Hepatocyte (in vitro differentiated cells): Measurements from ENCODE around the gene UGT2A1. TPM values are rescaled to one million over a fixed set of nuclear protein-coding genes. Genes with fewer than 3 reads are reported as not detected.
A peak's percentile ranks its signal among the peaks of the same experiment; 100 is the strongest.

Source experiments
- DNase-seq: peaks from one replicate; pipeline ENCODE4 v3.0.0-alpha.2; 2016; ENCODE audit warnings: low spot score
- H2AFZ ChIP-seq: fragments of 200-600 bp; sonication (generic); 2 replicates; pipeline ENCODE4 v1.6.0; 2016; ENCODE audit warnings: antibody characterized with exemption, mild to moderate bottlenecking
- H3K27ac ChIP-seq: fragments of 200-600 bp; sonication (generic); 2 replicates; pipeline ENCODE4 v1.5.1; 2016; ENCODE audit warnings: mild to moderate bottlenecking
- H3K27me3 ChIP-seq: fragments of 200-600 bp; sonication (generic); 2 replicates; pipeline ENCODE4 v1.6.1; 2016
- H3K36me3 ChIP-seq: fragments of 200-600 bp; sonication (generic); replicated peaks from 2 replicates; pipeline ENCODE4 v1.5.1; 2016; ENCODE audit warnings: low read depth; ENCODE audit not compliant: insufficient read depth
- H3K4me1 ChIP-seq: fragments of 200-600 bp; sonication (generic); 2 replicates; pipeline ENCODE4 v1.5.1; 2016; ENCODE audit warnings: mild to moderate bottlenecking, moderate library complexity; ENCODE audit not compliant: insufficient read depth
- H3K4me2 ChIP-seq: fragments of 200-600 bp; sonication (generic); 2 replicates; pipeline ENCODE4 v1.6.0; 2016
- H3K4me3 ChIP-seq: fragments of 200-600 bp; sonication (generic); 2 replicates; pipeline ENCODE4 v1.5.1; 2016; ENCODE audit warnings: mild to moderate bottlenecking
- H3K79me2 ChIP-seq: fragments of 200-600 bp; sonication (generic); 2 replicates; pipeline ENCODE4 v1.6.0; 2017; ENCODE audit warnings: mild to moderate bottlenecking
- H3K9me2 ChIP-seq: fragments of 200-600 bp; sonication (generic); replicated peaks from 2 replicates; pipeline ENCODE4 v1.6.0; 2017; ENCODE audit warnings: mild to moderate bottlenecking; ENCODE audit not compliant: insufficient read depth
- H3K9me3 ChIP-seq: fragments of 200-600 bp; sonication (generic); 2 replicates; pipeline ENCODE4 v1.5.1; 2016; ENCODE audit warnings: low read depth, mild to moderate bottlenecking
- H4K20me1 ChIP-seq: fragments of 200-600 bp; sonication (generic); 2 replicates; pipeline ENCODE4 v1.6.0; 2016; ENCODE audit warnings: mild to moderate bottlenecking; ENCODE audit not compliant: insufficient read depth, poor library complexity, severe bottlenecking
- EZH2 ChIP-seq: fragments of 200-600 bp; sonication (generic); IDR thresholded peaks from 2 replicates; pipeline ENCODE4 v1.6.1; 2016; ENCODE audit warnings: antibody characterized with exemption, mild to moderate bottlenecking, borderline replicate concordance
- EZH2phosphoT487 ChIP-seq: fragments of 200-600 bp; sonication (generic); IDR thresholded peaks from one replicate; pipeline ENCODE4 v1.6.1; 2018; ENCODE audit warnings: antibody characterized with exemption, mild to moderate bottlenecking, low read depth, moderate library complexity; ENCODE audit not compliant: unreplicated experiment, severe bottlenecking
- WGBS: methylation state at CpG from one replicate; pipeline ENCODE4 v1.1.6; 2016; ENCODE audit warnings: low lambda C conversion rate; ENCODE audit errors: missing lambda C conversion rate; 5-methylcytosine and 5-hydroxymethylcytosine counted together
- polyA plus RNA-seq: library from polyadenylated mRNA; unstranded; fragments of >200 nt; fragmentation: Nextera tagmentation; extraction: Ambion mirVana; gene quantifications from 2 replicates; pipeline ENCODE4 v1.2.1, GENCODE V29; 2016
- total RNA-seq: library from RNA; depleted of rRNA; stranded (reverse); fragments of >200 nt; gene quantifications from 2 replicates; pipeline ENCODE4 v1.2.3, GENCODE V29; 2014
- TF ChIP-seq, protein P1 (sequence below): fragments of 200-600 bp; sonication (generic); IDR thresholded peaks from 2 replicates; pipeline ENCODE4 v1.5.1; 2016; ENCODE audit warnings: antibody characterized with exemption, mild to moderate bottlenecking; ENCODE audit not compliant: poor library complexity

The UGT2A1 gene
- total and polyA plus RNA-seq, 2 experiments from 2014 or later = 0.17 TPM; not detected in 1

DNA sequence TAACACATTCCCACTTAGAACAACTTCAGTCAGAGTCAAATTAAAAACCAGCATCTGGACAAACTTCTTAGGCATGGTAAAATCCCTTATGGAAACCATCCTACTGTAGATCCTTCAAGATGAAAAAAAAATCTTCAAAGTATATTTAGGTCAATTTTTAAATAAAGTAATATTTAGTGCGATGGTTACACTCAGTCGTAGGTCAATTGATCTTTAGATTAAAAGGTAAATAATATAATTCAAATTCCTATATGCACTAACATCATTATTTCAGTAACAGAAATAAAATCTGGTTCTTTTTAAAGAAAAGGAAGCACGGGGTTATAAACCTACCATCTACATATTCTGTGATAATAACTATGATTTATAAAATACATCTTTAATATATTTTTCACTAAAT, 13.5 kb downstream of the UGT2A1 start, which contains the start of gene UGT2A2:
TSS of gene UGT2A2 (minus strand) at position 101 of the 400 bp plus-strand sequence. CDS start at position 99, 2 bp downstream.
- Histone ChIP-seq H3K27ac (no peak within 1 kb of the TSS), H3K79me2 (no peaks in the 10 kb centered on the region), H2AFZ (no peak within 1 kb of the TSS), H3K4me3 (no peak within 1 kb of the TSS), H4K20me1 (no peaks in the 10 kb centered on the region), H3K4me2 (no peak within 1 kb of the TSS), H3K27me3 (no peaks in the 10 kb centered on the region), H3K4me1 (no peaks in the 10 kb centered on the region), H3K36me3 (no peaks in the 10 kb centered on the region), H3K9me3 (no peaks in the 10 kb centered on the region), H3K9me2 (no peaks in the 10 kb centered on the region)
- no peak for DNase-seq
- WGBS = 96% methylated on average over 3 of the region's 3 CpGs
- TF ChIP-seq, protein P1, sequence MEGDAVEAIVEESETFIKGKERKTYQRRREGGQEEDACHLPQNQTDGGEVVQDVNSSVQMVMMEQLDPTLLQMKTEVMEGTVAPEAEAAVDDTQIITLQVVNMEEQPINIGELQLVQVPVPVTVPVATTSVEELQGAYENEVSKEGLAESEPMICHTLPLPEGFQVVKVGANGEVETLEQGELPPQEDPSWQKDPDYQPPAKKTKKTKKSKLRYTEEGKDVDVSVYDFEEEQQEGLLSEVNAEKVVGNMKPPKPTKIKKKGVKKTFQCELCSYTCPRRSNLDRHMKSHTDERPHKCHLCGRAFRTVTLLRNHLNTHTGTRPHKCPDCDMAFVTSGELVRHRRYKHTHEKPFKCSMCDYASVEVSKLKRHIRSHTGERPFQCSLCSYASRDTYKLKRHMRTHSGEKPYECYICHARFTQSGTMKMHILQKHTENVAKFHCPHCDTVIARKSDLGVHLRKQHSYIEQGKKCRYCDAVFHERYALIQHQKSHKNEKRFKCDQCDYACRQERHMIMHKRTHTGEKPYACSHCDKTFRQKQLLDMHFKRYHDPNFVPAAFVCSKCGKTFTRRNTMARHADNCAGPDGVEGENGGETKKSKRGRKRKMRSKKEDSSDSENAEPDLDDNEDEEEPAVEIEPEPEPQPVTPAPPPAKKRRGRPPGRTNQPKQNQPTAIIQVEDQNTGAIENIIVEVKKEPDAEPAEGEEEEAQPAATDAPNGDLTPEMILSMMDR = no peak

DNA sequence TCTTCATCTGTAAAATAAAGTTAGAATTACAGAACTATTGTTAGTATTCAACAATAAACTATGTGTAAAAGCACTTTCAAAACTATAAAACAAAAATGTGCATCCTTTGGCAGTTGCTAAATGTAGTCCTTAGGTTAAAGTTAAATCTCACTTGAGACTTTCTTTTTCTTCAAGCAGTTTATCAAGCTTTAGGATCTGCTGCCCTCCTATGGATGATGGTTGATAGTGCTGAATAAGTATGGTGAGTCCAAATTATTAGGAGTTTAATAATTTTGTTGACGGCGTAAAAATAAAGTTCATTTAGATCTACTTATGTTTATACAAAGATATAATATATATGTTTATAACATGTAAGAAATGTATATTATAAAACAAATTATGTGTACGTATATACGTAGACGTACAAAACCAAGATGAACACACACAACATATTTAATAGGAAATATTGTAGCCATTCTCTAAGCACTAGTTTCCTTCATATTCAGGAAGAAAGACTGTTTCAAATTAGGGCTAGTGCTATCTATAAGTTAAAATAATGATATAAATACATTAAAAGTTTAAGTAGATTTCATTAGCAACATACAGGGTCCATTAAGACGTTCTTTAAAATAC, 35.9 kb downstream of the UGT2A1 start:
- H3K4me2 ChIP-seq = no peak overlapping the region
- no peaks in the 10 kb centered on the region for H3K9me2 ChIP-seq
- no peaks in the 10 kb centered on the region for H3K4me1 ChIP-seq
- no peaks in the 10 kb centered on the region for H3K27me3 ChIP-seq
- no peak overlapping the region for H3K27ac ChIP-seq
- no peaks in the 10 kb centered on the region for H3K79me2 ChIP-seq
- no peak for TF ChIP-seq EZH2phosphoT487
- TF ChIP-seq, protein P1 = peak; percentile 82
- TF ChIP-seq EZH2 = no peak
- H3K36me3 ChIP-seq = no peaks in the 10 kb centered on the region
- H2AFZ ChIP-seq = no peak overlapping the region
- WGBS = 80% methylated on average over 6 of the region's 6 CpGs
- no peak overlapping the region for H3K4me3 ChIP-seq
- DNase-seq = peak; percentile 69
- H3K9me3 ChIP-seq = no peaks in the 10 kb centered on the region
- no peaks in the 10 kb centered on the region for H4K20me1 ChIP-seq

DNA sequence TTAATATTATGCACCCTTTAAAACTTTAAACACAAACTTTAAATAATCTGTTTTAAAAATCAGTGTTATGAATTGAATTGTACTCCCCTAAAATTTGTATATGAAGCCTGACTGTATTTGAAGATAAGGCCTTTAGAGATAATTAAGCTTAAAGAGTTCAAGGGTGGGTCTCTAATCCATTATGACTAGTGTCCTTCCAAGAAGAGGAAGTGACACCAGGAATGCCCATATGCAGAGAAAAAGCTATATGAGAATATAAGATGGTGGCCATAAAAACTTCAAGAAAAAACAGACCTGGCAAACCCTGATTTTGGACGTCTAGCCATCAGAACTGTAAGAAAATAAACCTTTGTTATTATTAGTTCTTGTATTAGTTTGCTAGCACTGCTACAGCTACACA, 42.6 kb downstream of the UGT2A1 start:
- WGBS = 73% methylated on average over 1 of the region's 1 CpG
- Histone ChIP-seq H3K27ac (no peak overlapping the region), H3K79me2 (no peaks in the 10 kb centered on the region), H4K20me1 (no peaks in the 10 kb centered on the region), H3K4me1 (no peaks in the 10 kb centered on the region), H3K4me2 (no peak overlapping the region), H3K27me3 (no peaks in the 10 kb centered on the region), H3K36me3 (no peaks in the 10 kb centered on the region), H3K9me3 (no peaks in the 10 kb centered on the region), H3K9me2 (no peaks in the 10 kb centered on the region), H3K4me3 (no peak overlapping the region), H2AFZ (no peak overlapping the region)
- no peak for DNase-seq
- TF ChIP-seq EZH2 (no peak), EZH2phosphoT487 (no peak)
- TF ChIP-seq, protein P1 = no peak
